HG02981 (cell line): Measurements from ENCODE around the gene TLCD4.
"Not testable (repeated sequence)": the region's sequence is repeated elsewhere in the genome, so short reads cannot be mapped to it uniquely, and the experiment has no call there.

Experiments
- ATAC-seq: cut with Tn5 transposase; IDR thresholded peaks from one replicate; pipeline ENCODE4 v1.9.1; 2021; ENCODE audit warnings: mild to moderate bottlenecking, moderate library complexity; ENCODE audit not compliant: unreplicated experiment

Gene TLCD4, protein sequence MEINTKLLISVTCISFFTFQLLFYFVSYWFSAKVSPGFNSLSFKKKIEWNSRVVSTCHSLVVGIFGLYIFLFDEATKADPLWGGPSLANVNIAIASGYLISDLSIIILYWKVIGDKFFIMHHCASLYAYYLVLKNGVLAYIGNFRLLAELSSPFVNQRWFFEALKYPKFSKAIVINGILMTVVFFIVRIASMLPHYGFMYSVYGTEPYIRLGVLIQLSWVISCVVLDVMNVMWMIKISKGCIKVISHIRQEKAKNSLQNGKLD

DNA sequence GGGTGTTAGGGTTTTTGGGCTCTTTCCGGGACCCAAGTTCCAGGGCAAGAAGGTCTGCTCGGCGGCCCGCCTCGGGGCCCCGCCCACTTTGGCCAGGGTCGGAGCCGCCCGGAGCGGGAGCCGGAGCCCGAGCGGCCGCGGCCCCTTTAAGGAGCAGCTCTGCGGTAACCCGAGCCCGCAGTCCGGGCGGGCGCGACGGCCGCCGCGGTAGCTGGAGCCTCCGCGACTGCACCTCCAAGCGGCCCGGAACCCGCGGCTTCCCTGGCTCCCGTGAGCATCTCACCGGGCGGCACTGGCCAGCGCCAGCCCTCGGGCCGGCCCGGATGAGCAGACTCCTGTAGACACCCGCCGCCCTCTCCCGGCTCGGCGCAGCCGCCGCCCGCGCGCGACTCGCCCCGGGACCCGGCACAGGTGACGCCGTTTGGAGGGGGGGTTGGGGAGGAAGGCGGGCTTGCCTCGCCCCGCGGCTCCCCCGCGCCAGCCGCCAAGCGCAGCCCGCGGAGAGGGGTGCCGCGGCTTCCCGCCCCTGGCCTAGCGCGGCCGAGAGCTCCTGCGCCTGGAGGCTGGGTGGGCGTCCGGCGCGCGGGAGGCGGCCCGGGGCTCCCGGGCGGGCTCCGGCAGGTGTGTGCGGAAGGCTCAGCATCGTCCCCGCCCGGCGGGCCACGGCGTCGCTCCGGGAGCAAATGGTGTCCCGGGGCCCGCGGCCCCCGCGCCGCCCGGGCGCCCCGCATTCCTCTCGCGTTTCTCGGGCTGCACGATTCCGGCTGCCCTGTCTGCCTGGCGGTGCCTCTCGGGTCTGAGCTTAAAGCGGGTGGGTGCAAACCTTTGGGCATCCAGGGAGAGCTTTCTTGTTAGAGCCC is at the start of gene TLCD4:
TSS of gene TLCD4 (plus strand) at position 149 of the 860 bp plus-strand sequence. CDS start 26,547 bp downstream, outside the sequence.
- peak; percentile 42 for ATAC-seq

DNA sequence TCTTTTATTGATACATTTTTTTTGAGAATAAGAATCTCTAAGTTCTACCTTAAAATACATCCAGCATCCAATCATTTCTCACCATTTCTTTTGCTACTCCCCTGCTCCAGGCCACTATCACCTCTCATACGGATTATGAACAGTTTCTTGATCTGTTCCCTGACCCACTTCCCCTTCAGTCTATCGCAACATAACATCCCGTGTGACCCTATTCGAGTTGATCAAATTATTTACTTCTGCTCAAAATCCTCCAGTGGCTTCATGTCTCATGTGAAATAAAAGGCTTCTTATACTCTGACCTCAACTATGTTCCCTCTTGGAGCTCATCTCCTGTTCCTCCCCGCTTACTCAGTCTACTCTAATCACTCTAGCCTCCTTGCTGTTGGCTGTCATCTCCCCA is 49.6 kb upstream of the TLCD4 start:
- no peak for ATAC-seq

DNA sequence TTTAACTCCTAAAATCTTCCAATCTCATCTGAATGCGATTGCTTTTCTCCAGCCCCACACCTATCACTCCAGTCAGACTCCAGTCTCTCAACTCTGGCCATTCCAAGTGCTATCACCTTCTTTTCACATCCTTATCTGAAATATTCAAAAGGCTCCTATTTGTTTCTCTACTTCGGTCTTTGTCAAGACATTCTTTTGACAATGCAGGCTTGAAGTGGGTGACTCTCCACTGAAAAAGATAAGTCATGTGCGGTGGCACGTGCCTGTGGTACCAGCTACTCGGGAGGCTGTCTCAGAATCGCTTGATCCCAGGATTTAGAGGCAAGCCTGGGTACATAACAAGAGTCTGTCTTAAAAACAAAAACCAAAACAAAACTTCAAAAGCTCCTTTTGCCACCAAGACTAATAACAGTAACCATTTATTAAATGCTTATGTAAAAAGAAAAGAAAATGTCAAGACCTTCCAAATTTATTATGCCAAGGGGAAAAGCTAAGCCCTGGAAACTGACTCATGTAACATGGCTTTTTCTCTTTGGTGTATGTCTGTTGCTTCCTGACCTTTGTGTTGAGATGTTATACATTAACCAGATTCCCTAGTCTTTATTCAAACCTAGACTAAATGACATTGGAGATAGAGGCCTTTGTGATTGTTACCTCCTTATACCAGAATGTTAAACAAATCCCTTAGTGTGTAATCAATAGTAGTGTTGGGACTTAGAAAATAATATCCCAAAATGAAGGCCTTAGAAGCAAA is 48.0 kb upstream of the TLCD4 start:
- ATAC-seq = no peak

GRCh38 chr1:95069710-95070093 is 47.5 kb upstream of the TLCD4 start:
- ATAC-seq = no peak

- ATAC-seq = no peak
Observed at GRCh38 chr1:95071539-95071938, 45.6 kb upstream of the TLCD4 start.

- ATAC-seq = no peak
Observed at GRCh38 chr1:95072117-95072516, 45.0 kb upstream of the TLCD4 start.

GRCh38 chr1:95072532-95073419 is 44.4 kb upstream of the TLCD4 start, which contains the start of gene ALG14:
Gene ALG14 (minus strand): TSS chr1:95072951. CDS start chr1:95072898, 53 bp downstream.
- ATAC-seq = peak; percentile 97

GRCh38 chr1:95073446-95073845 is 43.7 kb upstream of the TLCD4 start:
- no peak for ATAC-seq

GRCh38 chr1:95076034-95076433 is 41.1 kb upstream of the TLCD4 start:
- no peak for ATAC-seq

- ATAC-seq = no peak
Observed at GRCh38 chr1:95080446-95080845, 36.7 kb upstream of the TLCD4 start.

GRCh38 chr1:95080879-95081278 is 36.3 kb upstream of the TLCD4 start:
- no peak for ATAC-seq

GRCh38 chr1:95084317-95085176 is 32.6 kb upstream of the TLCD4 start:
- peak; percentile 62 for ATAC-seq

- ATAC-seq = no peak
Observed at GRCh38 chr1:95085376-95085775, 31.8 kb upstream of the TLCD4 start.

DNA sequence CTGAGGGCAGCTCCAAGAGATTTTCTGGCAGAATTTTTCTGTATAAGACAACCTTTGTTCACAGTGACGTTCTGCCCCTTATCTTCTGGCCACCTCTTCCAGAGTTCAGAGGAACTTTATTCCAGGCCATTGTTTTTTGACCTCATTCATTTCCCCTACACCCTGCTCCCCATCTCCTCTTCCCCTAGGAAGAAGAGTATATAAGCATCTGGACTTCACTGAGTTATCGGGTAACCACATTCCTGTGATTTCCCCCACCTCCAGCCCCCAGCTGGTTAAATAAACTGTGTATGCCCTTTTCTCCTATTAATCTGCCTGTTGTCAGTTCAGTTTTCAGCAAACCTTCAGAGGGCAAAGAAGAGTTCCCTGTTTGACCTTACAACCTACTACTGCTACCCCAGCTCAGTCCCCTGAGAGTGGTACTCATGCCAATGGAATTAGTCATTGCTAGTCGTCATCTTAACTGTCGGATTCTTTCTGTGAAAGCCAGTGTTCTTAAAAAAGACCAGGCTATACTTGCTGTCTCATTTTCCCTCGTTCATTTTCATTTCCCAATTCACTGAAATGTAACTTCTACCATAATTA is 30.1 kb upstream of the TLCD4 start:
- no peak for ATAC-seq

DNA sequence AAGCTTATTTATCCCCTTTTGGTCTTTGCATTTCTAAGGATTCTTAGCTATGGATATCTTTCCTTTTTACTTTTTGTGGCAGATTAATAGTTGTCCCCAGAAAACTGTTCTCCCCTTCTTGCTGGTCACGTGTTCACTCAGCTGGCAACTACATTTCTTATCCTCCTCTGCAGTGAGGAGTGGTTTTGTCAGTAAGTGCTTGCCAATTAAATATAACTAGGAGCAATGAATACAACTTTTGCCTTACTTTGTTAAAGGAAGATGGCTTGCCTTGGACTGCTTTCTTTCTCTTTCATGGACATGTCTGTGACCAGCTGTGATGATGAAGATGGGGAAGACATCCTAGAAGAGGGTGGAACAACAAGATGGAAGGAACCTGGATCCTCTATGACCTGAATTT is 28.9 kb upstream of the TLCD4 start:
- ATAC-seq = no peak

- no peak for ATAC-seq
Observed at GRCh38 chr1:95089650-95090287, 27.4 kb upstream of the TLCD4 start.

- ATAC-seq = not testable (repeated sequence)
Observed at GRCh38 chr1:95091290-95091689, 25.9 kb upstream of the TLCD4 start.

DNA sequence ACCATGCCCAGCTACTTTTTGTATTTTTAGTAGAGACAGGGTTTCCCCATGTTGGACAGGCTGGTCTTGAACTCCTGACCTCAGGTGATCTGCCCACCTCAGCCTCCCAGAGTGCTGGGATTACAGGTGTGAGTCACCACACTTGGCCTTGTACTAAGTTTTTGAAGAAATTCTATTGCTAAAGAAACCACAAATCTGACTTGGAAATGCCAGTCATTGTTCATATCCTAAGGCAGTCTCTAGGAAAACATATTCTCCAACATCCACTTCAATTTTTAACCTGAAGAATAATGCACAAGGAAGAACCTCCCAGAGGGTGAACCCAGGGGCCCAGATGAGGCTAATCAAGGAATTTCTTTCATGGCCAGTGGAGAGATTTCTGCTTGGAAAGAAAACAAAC is 24.3 kb upstream of the TLCD4 start:
- not testable (repeated sequence) for ATAC-seq

DNA sequence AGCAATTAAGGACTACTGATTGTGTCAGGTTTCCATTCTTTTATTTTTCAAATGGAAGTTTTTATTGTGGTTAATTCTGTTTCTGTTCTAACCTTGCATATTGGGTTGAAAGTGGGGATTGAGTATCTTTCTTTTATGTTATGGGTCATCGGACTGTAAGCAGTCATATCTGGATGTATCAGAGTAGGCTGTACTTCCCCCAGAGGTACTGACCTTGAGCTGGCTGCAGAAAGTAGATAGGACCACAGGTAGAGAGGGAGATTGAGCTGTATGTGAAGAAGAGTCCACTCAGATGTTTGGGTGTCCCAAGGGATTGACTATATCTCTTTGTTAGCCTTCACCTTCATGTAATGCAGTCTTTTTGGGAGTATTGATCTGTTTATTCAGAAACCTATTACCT is 23.9 kb upstream of the TLCD4 start:
- ATAC-seq = no peak
